CD4-positive, alpha-beta T cell treated with Interleukin-4 for 4 hours (primary cell): ENCODE data around the gene UMODL1.
"Not testable (repeated sequence)": the region's sequence is repeated elsewhere in the genome, so short reads cannot be mapped to it uniquely, and the experiment has no call there.

Experiments
- DNase-seq: peaks from one replicate; pipeline ENCODE4 v3.0.0-alpha.2; 2020

The UMODL1 gene

DNA sequence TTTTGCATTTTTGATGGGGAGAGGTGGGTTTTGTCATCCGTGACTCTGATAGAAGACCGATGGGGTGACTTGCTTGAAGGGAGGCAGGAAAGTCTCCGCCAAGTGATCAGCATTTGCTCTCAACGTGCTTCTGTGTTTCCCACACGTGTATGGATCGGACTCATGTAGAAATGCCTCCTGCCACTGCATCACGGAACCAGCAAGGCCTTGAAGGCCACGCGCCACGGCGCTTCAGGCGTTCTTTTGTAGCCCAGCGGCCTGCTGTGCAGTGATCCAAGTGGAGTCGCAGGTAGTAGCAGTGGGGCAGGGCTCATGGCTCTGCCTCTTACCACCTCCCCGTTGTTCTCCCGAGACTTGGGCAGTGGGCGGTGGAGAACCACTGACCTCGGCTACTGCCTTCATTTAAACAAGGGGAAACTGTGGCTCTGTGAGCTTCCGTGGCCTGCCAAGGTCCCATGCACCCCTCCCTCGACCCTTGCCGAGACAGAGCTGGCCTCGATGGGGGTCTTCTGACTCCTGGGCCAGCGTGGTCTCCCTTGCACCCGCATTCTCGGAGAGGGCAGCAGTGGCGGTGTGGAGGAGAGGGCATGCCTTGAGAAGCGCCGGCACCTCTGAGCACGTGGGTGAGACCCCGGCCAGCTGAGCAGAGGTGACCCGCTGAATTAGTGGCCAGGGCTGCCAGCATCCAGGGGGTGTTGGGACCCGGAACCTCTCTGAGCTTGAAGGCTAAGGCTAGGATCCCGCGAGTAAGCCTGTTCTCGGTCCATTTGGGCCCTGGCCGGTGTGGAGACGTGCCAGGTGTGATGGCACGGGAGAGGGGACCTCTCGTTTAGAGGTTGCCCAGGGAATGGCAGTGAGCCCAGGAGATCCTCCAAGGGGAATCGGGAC is 101.7 kb downstream of the UMODL1 start:
- no peak for DNase-seq

DNA sequence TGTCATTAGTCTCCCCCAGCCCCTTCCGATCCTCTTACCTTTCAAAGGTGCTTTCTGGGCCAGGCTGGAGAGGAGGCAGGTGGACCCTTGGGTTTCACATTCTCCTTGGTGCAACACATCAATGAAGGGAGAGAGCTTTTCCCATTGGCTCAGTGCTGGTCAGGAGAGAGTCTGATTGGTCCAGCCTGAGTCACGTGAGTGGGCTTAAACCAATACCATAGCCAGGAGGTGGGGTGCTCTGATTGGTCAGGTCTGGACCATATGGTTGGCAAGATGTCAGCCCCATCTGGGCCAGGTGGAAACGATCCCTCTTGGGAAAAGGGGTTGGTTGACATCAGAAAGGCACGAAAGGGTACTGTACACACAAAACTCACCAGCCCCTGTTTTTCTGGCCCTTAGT is 103.1 kb downstream of the UMODL1 start:
- no peak for DNase-seq

DNA sequence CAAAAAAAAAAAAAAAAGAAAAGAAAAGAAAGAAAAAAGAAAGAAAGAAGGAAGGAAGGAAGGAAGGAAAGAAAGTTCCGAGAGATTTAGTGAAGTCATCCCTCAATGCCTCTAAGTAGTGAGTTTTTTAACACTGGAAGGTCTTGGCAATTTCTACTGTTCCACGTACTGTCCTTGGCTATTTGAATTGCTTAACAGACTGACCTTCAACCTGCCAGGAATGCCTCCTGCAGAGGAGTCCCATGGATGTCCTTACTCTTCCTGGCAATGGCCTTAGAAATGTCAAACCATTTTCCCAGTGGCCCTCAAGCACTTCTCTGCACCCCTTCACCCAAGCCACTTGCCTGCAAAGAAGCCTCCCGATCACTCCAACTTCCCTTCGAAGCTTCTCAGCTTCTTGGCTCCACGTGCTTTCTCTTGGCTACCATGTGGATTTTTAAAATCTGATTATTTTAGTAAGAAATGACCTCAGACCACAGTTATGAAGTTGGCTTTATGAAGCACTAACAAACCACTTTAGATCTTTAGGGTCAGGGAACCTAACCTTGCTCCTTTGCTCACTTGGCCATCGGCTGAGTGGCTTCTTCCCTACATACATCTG is 104.1 kb downstream of the UMODL1 start:
- no peak for DNase-seq

DNA sequence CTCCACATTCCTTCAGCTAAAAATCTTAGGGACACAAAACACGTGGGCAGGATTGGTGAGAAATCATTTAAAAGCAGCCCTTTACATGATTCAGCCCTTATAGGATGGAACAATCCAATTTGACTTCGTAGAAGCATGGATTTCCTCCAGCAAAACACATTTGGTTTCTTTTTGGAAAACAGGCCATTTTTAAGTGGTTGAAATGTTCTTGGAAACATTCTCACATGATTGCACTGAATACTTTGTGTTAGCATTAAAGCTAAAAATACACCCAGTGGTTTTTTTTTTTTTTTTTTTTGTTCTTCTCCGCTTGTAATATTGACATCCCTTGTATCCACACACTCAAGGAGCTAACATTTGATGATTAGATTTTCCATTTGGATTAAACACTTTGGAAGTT is 105.7 kb downstream of the UMODL1 start:
- DNase-seq: no peak

DNA sequence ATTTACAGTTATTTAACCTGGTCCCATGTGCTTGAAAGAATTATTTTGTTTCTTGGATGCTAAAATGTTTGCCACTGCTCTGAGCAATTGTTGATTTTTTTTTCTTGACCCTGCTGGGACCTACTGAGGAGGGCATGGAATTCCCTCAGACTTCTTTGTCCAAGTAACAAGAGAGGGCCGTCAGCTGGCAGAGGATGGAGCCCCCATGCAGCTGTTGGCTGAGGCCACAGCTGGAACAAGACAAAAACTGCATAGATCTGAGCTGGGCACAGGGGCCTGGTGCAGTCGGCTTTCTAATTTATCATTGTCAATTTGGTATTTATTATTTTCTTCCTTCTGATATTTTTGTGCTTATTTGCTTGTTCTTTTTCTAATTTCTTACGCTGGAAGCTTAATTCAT is 108.2 kb downstream of the UMODL1 start:
- DNase-seq: no peak

DNA sequence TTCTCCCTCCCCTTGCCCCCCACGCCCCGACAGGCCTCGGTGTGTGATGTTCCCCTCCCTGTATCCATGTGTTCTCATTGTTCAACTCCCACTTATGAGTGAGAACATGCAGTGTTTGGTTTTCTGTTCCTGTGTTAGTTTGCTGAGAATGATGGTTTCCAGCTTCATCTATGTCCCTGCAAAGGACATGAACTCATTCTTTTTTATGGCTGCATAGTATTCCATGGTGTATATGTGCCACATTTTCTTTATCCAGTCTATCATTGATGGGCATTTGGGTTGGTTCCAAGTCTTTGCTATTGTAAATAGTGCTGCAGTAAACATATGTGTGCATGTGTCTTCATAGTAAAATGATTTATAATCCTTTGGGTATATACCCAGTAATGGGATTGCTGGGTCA is 108.9 kb downstream of the UMODL1 start:
- not testable (repeated sequence) for DNase-seq

DNA sequence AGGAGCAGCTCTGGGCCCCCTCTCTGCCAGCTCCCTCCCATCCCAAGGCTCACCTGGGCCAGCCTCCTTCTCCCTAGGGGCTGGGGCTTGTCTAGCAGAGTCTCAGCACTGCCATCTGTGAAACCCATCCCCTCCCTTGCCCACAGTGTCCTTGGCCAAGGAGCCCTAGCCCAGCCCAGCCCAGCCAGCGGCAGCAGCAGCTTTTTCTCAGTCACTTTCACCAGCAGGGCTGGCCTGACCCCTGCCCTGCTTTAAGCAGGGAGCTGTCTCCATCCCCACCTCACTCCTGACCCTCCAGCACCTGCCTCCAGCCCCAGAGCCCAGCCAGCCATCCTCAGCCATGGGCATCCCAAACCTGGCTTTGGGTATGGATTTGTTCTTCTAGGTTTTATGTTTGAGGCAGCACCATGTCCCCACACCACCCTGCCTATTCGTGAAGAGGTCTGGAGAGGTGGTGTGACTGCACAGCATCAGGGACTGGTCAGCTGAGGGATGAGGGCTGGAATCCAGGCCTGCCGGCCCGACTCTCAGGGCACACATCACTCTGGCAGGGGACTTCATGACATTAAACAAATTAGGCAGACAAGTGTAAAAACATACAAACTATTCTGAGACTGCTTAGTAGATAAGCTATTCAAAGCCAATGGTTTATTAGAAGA is 111.7 kb downstream of the UMODL1 start:
- DNase-seq: no peak

DNA sequence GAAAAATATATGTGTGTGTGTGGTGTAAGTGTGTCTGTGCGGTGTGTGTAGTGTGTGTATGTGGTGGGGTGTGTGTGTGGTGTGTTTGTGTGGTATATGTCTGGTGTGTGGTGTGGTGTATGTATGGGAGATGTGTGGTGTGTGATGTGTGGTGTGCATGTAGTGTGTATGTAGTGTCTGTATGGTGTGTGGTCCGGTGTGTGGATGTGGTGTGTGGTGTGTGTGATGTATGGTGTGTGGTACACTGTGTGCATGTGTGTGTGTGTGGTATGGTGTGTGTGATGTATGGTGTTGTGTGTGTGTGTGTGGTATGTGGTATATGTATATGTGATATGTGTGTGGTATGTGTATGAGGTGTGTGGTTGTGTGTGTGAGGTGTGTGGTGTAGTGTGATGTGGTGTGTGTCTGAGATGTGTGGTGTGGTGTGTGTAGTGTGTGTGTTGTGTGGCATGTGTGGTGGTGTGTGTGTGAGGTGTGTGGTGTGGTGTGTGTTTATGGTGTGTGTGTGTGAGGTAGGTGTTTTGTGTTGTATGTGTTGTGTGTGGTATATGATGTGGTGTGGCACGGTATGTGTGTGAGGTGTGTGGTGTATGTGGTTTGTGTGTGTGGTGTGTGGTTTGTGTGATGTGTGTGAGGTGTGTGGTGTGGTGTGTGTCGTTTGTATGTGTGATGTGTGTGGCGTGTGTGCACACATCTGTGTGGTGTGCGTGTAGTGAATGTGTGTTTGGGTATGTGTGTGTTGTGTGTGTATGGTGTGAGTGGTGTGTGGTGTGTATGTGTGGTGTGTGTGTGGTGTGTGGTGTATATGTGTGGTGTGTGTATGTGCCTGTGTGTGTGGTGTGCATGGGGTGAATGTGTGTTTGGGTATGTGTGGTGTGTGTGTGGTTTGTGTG is 112.5 kb downstream of the UMODL1 start:
- no peak for DNase-seq

DNA sequence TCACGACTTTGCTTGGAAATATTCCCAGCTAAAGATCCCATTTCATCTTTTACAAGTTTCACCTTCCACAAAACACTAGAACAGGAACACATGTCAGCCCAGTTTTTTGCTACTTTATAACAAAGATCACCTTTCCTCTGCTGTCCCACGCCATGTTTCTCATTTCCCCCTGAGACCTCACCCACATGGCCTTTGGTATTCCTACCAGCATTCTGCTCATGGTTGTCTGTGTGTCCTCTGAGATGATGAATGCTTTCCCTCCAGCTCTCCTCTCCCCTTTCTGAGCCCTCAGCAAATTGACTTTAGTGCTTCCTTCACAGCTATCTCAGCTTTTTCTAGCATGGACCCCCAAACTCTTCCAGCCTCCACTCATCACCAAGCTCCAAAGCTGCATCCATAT is 115.5 kb downstream of the UMODL1 start:
- DNase-seq: no peak

DNA sequence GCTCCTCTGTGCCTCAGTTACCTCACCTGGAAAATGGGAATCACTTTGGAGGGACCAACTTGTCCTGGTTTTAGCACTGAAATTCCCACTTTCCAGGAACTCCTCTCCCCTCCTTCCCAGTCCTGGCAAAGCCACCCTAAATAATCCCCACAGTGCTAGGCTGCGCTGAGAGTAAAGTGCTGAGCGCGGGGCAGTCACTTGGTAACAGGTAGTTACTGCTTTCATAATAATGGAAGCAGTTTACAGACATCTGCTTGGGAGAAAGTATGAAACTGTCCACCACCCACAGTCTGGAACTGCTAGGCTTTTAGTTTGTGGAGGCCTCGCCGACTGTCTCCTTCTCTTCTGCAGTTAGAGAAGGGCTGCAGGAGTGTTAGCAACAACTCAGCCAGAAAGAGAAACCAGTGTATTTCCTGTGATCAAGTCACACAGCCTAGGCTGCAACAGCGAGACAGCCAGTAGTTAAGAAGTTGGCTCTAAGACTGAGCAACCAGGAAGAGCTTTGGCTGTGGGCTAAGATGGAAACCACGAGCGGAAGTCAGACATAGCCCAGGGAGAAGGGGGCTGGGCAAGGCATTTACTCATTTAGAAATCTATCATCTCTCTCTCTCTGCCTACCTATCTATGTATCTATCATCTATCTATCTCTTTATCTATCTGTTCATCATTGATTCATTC is 117.0 kb downstream of the UMODL1 start:
- DNase-seq: peak; percentile 93

DNA sequence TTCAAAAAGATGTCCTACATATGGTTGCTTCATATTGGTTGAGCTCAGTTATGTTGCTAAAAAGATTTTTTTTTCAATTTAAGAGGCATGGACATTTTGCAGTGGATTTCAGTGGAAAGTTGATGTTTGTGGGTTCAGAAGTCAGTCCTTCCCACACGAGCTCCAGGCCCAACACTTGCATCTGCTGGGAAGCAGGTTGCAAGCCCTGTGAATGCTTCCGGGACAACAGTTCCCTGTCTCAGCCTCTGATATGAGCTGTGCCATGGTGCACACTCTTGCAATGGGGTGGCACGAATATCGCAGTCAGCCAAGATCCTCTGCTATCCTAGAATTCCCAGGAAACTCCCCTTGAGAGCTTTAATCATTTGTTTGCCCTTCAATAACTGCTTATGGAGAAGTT is 117.5 kb downstream of the UMODL1 start:
- no peak for DNase-seq

DNA sequence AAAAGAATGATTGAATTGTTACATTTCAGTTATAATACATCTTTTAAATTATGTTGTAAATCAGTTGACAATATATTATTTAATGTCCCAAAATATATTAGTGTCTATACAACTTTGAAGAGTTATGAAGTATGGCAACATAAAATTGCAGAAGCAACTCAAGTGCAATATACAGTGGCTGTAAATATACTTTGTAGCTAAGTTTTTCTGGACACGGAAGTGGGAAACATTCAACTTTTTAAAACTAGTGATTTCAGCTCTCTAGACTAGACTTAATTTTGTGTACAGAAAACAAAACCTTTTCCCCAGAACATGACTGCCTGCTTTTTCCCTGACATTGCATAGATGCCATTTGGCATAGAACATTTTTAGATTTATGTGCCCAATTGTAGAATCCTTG is 118.3 kb downstream of the UMODL1 start:
- no peak for DNase-seq

DNA sequence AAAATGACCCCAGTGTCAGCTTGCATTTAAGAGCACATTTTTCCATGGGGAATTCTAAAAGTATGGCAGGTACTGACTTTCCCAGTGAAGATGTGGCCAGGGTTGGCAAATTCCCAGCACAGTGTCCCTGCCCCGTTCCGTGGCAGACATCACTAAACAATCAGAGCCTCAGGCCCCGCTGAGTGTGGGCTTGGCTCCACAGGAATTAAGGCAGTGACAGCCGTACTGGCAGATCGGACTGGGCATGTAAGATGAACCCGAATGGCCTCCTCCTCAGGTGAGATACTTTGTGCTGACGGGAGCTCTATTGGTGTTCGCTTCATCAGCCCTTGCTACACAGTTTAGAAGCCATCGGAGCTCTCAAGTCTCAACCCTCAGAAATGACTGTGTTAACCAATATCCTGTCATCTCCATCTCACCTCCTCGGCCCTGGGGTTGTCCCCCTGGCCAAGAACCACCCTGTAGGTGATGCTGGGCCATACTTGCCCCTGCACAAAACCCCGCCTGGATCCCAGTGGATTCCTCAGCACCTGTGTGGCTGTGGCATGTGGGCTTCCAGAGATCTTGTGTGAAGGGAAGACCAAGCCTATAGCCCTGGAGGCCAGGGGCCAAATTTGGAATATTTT is 118.9 kb downstream of the UMODL1 start:
- DNase-seq: peak; percentile 27

DNA sequence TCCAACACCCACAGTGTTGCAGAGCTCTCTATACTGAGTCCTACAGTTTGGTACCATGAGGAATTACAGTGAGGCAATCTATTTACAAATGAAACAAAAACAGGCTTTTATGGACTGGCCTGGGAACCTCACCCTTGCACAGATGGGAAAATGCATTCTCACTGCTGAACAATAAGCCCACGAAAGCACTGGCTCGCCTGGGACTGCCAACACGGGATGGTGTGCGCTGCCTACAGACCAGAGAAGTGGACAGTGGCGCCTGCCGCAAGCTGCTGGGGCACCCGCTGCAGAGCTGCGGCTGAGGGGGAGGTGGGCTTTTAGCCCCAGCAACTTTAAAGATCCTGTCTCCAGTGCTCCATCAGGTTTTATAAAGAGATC is 119.4 kb downstream of the UMODL1 start:
- DNase-seq: no peak

DNA sequence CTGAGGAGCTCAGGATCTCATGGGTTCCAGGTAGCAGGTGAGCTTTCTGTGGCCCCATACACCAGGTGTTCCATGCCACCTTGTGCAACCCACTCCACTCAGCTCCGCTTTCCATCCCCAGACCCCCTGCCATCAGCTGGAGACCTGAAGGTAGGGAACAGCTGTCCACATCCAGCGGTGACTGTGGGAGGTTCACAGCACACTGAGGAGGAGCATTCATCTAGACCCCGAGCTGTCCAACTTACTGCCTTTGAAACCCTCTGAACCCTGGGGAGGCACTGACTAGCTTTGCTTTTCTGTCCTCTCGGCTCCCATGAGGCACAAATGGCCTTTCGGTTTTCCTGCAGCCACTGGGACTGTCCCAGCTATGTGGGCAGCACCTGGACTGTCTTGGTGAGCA is 119.9 kb downstream of the UMODL1 start:
- no peak for DNase-seq

DNA sequence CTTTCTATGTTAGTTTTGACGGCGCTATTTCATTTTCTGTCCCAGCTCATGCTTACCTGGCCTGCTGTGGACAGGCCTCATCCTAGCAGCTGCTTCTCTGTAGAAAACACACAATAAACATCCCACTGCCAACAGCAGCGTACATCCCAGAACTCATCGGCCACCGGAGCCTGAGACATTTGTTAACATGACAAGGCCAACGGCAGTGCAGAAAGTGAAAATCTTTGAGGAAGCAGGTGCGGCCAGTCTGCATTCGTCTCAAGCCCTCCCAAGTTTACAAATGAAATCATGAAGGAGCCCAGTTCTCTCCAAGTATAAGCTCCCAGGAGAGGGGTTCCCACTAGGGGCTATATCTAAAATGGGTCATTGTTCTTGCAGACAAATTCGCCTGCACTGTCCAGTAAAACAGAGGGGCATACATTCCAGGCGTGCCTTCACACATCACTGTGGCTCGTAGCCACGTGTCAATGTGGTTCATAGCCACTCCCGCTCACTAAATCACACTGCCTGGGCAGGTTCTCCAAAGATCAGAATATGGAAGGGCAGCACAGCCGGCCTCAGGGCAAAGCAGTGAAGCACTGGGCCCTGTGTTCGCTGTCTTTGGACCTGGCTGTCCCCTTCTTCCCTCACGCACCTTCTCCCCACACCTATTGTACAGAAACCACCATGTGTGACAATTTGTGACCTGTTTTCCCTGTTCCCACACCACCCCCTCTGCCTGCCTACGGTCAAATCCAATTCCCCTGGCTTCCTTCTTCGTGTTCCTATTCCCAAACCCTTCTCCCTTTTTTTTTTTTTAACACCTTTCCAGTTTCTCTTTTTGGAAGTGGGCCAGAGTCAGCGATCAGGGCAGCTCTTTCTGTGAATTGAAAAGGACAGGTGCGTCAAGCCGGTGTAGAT is 120.8 kb downstream of the UMODL1 start:
- no peak for DNase-seq
